Upper lobe of left lung (tissue), 6 donors: ENCODE results near the gene BCO1. TPM values are rescaled to one million over a fixed set of nuclear protein-coding genes. Genes with fewer than 3 reads are reported as not detected.
A peak's percentile ranks its signal among the peaks of the same experiment; 100 is the strongest.

ENCODE experiments used
- ATAC-seq, 2 donors: fragments of 200-7000 bp; cut with Tn5 transposase; one replicate each; pipeline ENCODE4 v1.9.1; 2022; ENCODE audit warnings: mild to moderate bottlenecking in 2 of 2, moderate library complexity in 2 of 2; ENCODE audit not compliant: low FRiP score in 2 of 2
- DNase-seq, 2 donors: peaks; one replicate each; pipeline ENCODE4 v3.0.0-alpha.2; 2019 to 2020
- H3K27ac ChIP-seq, 4 donors: fragments of 200-600 bp; sonication (generic); one replicate each; pipeline ENCODE4 v1.5.1; 2016 to 2019
- H3K27me3 ChIP-seq, 4 donors: fragments of 200-600 bp; sonication (generic); one replicate each; pipeline ENCODE4 v1.5.1; 2017 to 2019
- H3K36me3 ChIP-seq, 4 donors: fragments of 200-600 bp; sonication (generic); one replicate each; pipeline ENCODE4 v1.5.1; 2016 to 2019
- H3K4me1 ChIP-seq, 4 donors: fragments of 200-600 bp; sonication (generic); one replicate each; pipeline ENCODE4 v1.5.1; 2018 to 2019
- H3K4me3 ChIP-seq, 4 donors: fragments of 200-600 bp; sonication (generic); one replicate each; pipeline ENCODE4 v1.5.1; 2017 to 2019; ENCODE audit warnings: mild to moderate bottlenecking in 2 of 4, moderate library complexity in 1 of 4
- H3K9me3 ChIP-seq, 4 donors: fragments of 200-600 bp; sonication (generic); one replicate each; pipeline ENCODE4 v1.5.1; 2018 to 2019
- CTCF ChIP-seq, 6 experiments: fragments of 450-650 bp in 4 of 6; fragments of 200-600 bp in 2 of 6; sonication (generic) in 2 of 6; IDR thresholded peaks; one replicate each; pipeline ENCODE4 v1.5.1; 2016 to 2019; ENCODE audit warnings: antibody characterized with exemption in 6 of 6
- EP300 ChIP-seq, 4 donors: sonication (generic); formaldehyde crosslinking; IDR thresholded peaks; one replicate each; pipeline ENCODE4 v1.5.1; 2017; ENCODE audit warnings: antibody characterized with exemption in 4 of 4, control low read depth in 2 of 4
- POLR2A ChIP-seq, 4 donors: fragments of 450-650 bp; IDR thresholded peaks; one replicate each; pipeline ENCODE4 v1.5.1; 2016 to 2017; ENCODE audit warnings: antibody characterized with exemption in 4 of 4, mild to moderate bottlenecking in 2 of 4
- POLR2AphosphoS5 ChIP-seq, 2 donors: sonication (generic); formaldehyde crosslinking; IDR thresholded peaks; one replicate each; pipeline ENCODE4 v1.5.1; 2017; ENCODE audit warnings: antibody characterized with exemption in 2 of 2
- WGBS, 2 donors: methylation state at CpG; one replicate each; pipeline ENCODE4 v1.1.5; 2017 to 2018; 5-methylcytosine and 5-hydroxymethylcytosine counted together
- total RNA-seq, 6 donors: library from RNA; depleted of rRNA in 4 of 6; stranded (reverse); fragments of >200 nt in 4 of 6; gene quantifications; one replicate each; pipeline versions ENCODE4 v1.1.0 to v1.2.1, GENCODE V29; 2016 to 2021
- donor health status: DM: no; HTN: no; CAD: no; lungs with moderate emphysema.
- donor health status: DM: no; HTN: yes; CAD: no; lungs with severe emphysema.

Gene BCO1
- total RNA-seq, 6 donors from 2014 or later, result 0.17 to 0.92 TPM; not detected in 4

- Histone ChIP-seq H3K4me1 (no peaks in the 10 kb centered on the region), H3K27me3 (no peaks in the 10 kb centered on the region), H3K4me3 (no peak overlapping the region), H3K27ac (no peak overlapping the region), H3K36me3 (no peaks in the 10 kb centered on the region), H3K9me3 (no peaks in the 10 kb centered on the region)
- ATAC-seq (no peak), DNase-seq (peak in 1 of 2 donors; percentile 16)
- WGBS, 2 donors, result 89 to 95% methylated on average over 6 of the region's 6 CpGs
- TF ChIP-seq EP300 (IDR thresholded peaks at IDR 0.05) (no peak), POLR2A (IDR thresholded peaks at IDR 0.05) (no peak), CTCF (IDR thresholded peaks at IDR 0.05) (no peak), POLR2AphosphoS5 (IDR thresholded peaks at IDR 0.05) (no peak)
Observed at GRCh38 chr16:81324808-81325207, 86.3 kb downstream of the BCO1 start.

GRCh38 chr16:81327011-81327410, 88.5 kb downstream of the BCO1 start:
- TF ChIP-seq POLR2A (IDR thresholded peaks at IDR 0.05) (no peak), EP300 (IDR thresholded peaks at IDR 0.05) (no peak), POLR2AphosphoS5 (IDR thresholded peaks at IDR 0.05) (no peak), CTCF (IDR thresholded peaks at IDR 0.05) (no peak)
- Histone ChIP-seq H3K27me3 (no peaks in the 10 kb centered on the region), H3K27ac (no peak overlapping the region), H3K4me1 (no peaks in the 10 kb centered on the region), H3K9me3 (no peaks in the 10 kb centered on the region), H3K4me3 (no peak overlapping the region), H3K36me3 (no peaks in the 10 kb centered on the region)
- ATAC-seq, result no peak
- no peak for DNase-seq
- 86 to 94% methylated on average over 5 of the region's 5 CpGs for WGBS, 2 donors

GRCh38 chr16:81327447-81328196, 89.1 kb downstream of the BCO1 start:
- TF ChIP-seq POLR2A (IDR thresholded peaks at IDR 0.05), result no peak
- TF ChIP-seq EP300 (IDR thresholded peaks at IDR 0.05), result no peak
- no peak for TF ChIP-seq CTCF (IDR thresholded peaks at IDR 0.05)
- no peak for TF ChIP-seq POLR2AphosphoS5 (IDR thresholded peaks at IDR 0.05)
- ATAC-seq (no peak), DNase-seq (no peak)
- Histone ChIP-seq H3K4me3 (no peak overlapping the region), H3K9me3 (no peaks in the 10 kb centered on the region), H3K27ac (no peak overlapping the region), H3K27me3 (no peaks in the 10 kb centered on the region), H3K36me3 (no peaks in the 10 kb centered on the region), H3K4me1 (no peaks in the 10 kb centered on the region)
- WGBS, 2 donors, result 67 to 74% methylated on average over 8 of the region's 8 CpGs

- no peak for DNase-seq
- TF ChIP-seq EP300 (IDR thresholded peaks at IDR 0.05) (no peak), CTCF (IDR thresholded peaks at IDR 0.05) (no peak), POLR2A (IDR thresholded peaks at IDR 0.05) (no peak), POLR2AphosphoS5 (IDR thresholded peaks at IDR 0.05) (no peak)
- Histone ChIP-seq H3K9me3 (no peaks in the 10 kb centered on the region), H3K27me3 (no peaks in the 10 kb centered on the region), H3K27ac (no peak overlapping the region), H3K36me3 (no peaks in the 10 kb centered on the region), H3K4me1 (no peaks in the 10 kb centered on the region), H3K4me3 (no peak overlapping the region)
- ATAC-seq, result no peak
- 66 to 93% methylated on average over 5 of the region's 5 CpGs for WGBS, 2 donors
Observed at GRCh38 chr16:81329947-81330346, 91.5 kb downstream of the BCO1 start.

GRCh38 chr16:81333356-81333755, 94.9 kb downstream of the BCO1 start:
- WGBS, 2 donors, result 98 to 100% methylated on average over 3 of the region's 3 CpGs

More at GRCh38 chr16:81333356-81333755, 94.9 kb downstream of the BCO1 start:
- Histone ChIP-seq H3K4me3 (no peak overlapping the region), H3K27me3 (no peaks in the 10 kb centered on the region), H3K4me1 (no peaks in the 10 kb centered on the region), H3K9me3 (no peaks in the 10 kb centered on the region), H3K27ac (no peak overlapping the region), H3K36me3 (no peaks in the 10 kb centered on the region)
- no peak for DNase-seq
- no peak for ATAC-seq
- no peak for TF ChIP-seq CTCF (IDR thresholded peaks at IDR 0.05)
- TF ChIP-seq POLR2AphosphoS5 (IDR thresholded peaks at IDR 0.05), result no peak
- no peak for TF ChIP-seq POLR2A (IDR thresholded peaks at IDR 0.05)
- no peak for TF ChIP-seq EP300 (IDR thresholded peaks at IDR 0.05)
